Measurements from ENCODE around the gene RPL5.
"Not testable (repeated sequence)": the region's sequence is repeated elsewhere in the genome, so short reads cannot be mapped to it uniquely, and the experiment has no call there.

Gene RPL5

GRCh38 chr1:92831762-92832536 lies at the start of gene RPL5:
Gene RPL5 (plus strand): TSS chr1:92832040. CDS start chr1:92832115, 75 bp downstream.
- Mint-ChIP-seq H3K4me1 (peaks cover 35% of the 10 kb centered on the region), H3K9me3 (no peaks in the 10 kb centered on the region), H3K27ac (peak within 1 kb of the TSS; percentile 99 to 100), H3K27me3 (no peaks in the 10 kb centered on the region), H3K4me3 (peak within 1 kb of the TSS; percentile 87)
- DNase-seq (peak; percentile 99), ATAC-seq (peak; percentile 96)

GRCh38 chr1:92783550-92783949 lies 48.3 kb upstream of the RPL5 start:
- H3K27me3 Mint-ChIP-seq = peaks cover 89% of the 10 kb centered on the region
- peaks cover 24% of the 10 kb centered on the region for H3K4me1 Mint-ChIP-seq
- not testable (repeated sequence) for H3K9me3 Mint-ChIP-seq, DNase-seq, H3K27ac Mint-ChIP-seq, ATAC-seq
- H3K4me3 Mint-ChIP-seq = peak overlapping the region; percentile 75 to 78

- Mint-ChIP-seq H3K4me3 (peak overlapping the region; percentile 75 to 78), H3K9me3 (no peaks in the 10 kb centered on the region), H3K27me3 (peaks cover 86% of the 10 kb centered on the region), H3K4me1 (peaks cover 24% of the 10 kb centered on the region), H3K27ac (no peak overlapping the region)
- DNase-seq = peak; percentile 27 to 61
- ATAC-seq = peak; percentile 77
These were observed 47.7 kb upstream of the RPL5 start for GRCh38 chr1:92784021-92784638.

GRCh38 chr1:92784639-92785500 lies 47.0 kb upstream of the RPL5 start, which contains the start of gene EVI5:
Gene EVI5 (minus strand): TSS chr1:92785108. CDS start chr1:92736546, 48,562 bp downstream.
- no peak within 1 kb of the TSS for H3K27ac Mint-ChIP-seq
- peak; percentile 53 to 56 for DNase-seq
- H3K27me3 Mint-ChIP-seq = peaks cover 86% of the 10 kb centered on the region
- no peaks in the 10 kb centered on the region for H3K9me3 Mint-ChIP-seq
- peaks cover 24% of the 10 kb centered on the region for H3K4me1 Mint-ChIP-seq
- H3K4me3 Mint-ChIP-seq = peak within 1 kb of the TSS; percentile 75 to 78
- ATAC-seq = peak; percentile 81

- peaks cover 83% of the 10 kb centered on the region for H3K27me3 Mint-ChIP-seq
- ATAC-seq = no peak
- DNase-seq = no peak
- peaks cover 24% of the 10 kb centered on the region for H3K4me1 Mint-ChIP-seq
- H3K9me3 Mint-ChIP-seq = no peaks in the 10 kb centered on the region
- no peak overlapping the region for H3K27ac Mint-ChIP-seq
- H3K4me3 Mint-ChIP-seq = no peak overlapping the region
These were observed 45.5 kb upstream of the RPL5 start for GRCh38 chr1:92786111-92786901.

GRCh38 chr1:92790081-92790480 lies 41.8 kb upstream of the RPL5 start:
- H3K9me3 Mint-ChIP-seq = no peaks in the 10 kb centered on the region
- DNase-seq = no peak
- no peak overlapping the region for H3K27ac Mint-ChIP-seq
- no peak overlapping the region for H3K4me3 Mint-ChIP-seq
- peaks cover 6% of the 10 kb centered on the region for H3K4me1 Mint-ChIP-seq
- ATAC-seq = no peak
- peaks cover 89% of the 10 kb centered on the region for H3K27me3 Mint-ChIP-seq

- DNase-seq = no peak
- Mint-ChIP-seq H3K4me1 (no peaks in the 10 kb centered on the region), H3K9me3 (no peaks in the 10 kb centered on the region), H3K27me3 (peaks cover 82% of the 10 kb centered on the region), H3K27ac (no peak overlapping the region), H3K4me3 (no peak overlapping the region)
- no peak for ATAC-seq
These were observed 41.0 kb upstream of the RPL5 start for GRCh38 chr1:92790867-92791266.

- no peak overlapping the region for H3K27ac Mint-ChIP-seq
- H3K9me3 Mint-ChIP-seq = no peaks in the 10 kb centered on the region
- H3K27me3 Mint-ChIP-seq = peaks cover 78% of the 10 kb centered on the region
- H3K4me1 Mint-ChIP-seq = no peaks in the 10 kb centered on the region
- DNase-seq (no peak), ATAC-seq (no peak)
- no peak overlapping the region for H3K4me3 Mint-ChIP-seq
These were observed 40.3 kb upstream of the RPL5 start for GRCh38 chr1:92791487-92792066.

- H3K27ac Mint-ChIP-seq = no peak overlapping the region
- H3K4me3 Mint-ChIP-seq = no peak overlapping the region
- H3K4me1 Mint-ChIP-seq = no peaks in the 10 kb centered on the region
- H3K27me3 Mint-ChIP-seq = peaks cover 78% of the 10 kb centered on the region
- DNase-seq = no peak
- ATAC-seq = no peak
- no peaks in the 10 kb centered on the region for H3K9me3 Mint-ChIP-seq
These were observed 39.5 kb upstream of the RPL5 start for GRCh38 chr1:92792340-92792782.

- DNase-seq (no peak), ATAC-seq (no peak)
- no peaks in the 10 kb centered on the region for H3K9me3 Mint-ChIP-seq
- H3K4me3 Mint-ChIP-seq = no peak overlapping the region
- H3K27me3 Mint-ChIP-seq = peaks cover 61% of the 10 kb centered on the region
- H3K4me1 Mint-ChIP-seq = no peaks in the 10 kb centered on the region
- no peak overlapping the region for H3K27ac Mint-ChIP-seq
These were observed 36.7 kb upstream of the RPL5 start for GRCh38 chr1:92795166-92795565.

- H3K4me3 Mint-ChIP-seq = no peak overlapping the region
- ATAC-seq (no peak), DNase-seq (no peak)
- peaks cover 48% of the 10 kb centered on the region for H3K27me3 Mint-ChIP-seq
- H3K27ac Mint-ChIP-seq = no peak overlapping the region
- H3K9me3 Mint-ChIP-seq = no peaks in the 10 kb centered on the region
- no peaks in the 10 kb centered on the region for H3K4me1 Mint-ChIP-seq
These were observed 34.5 kb upstream of the RPL5 start for GRCh38 chr1:92797297-92797696.

GRCh38 chr1:92797961-92798360 lies 33.9 kb upstream of the RPL5 start:
- ATAC-seq (no peak), DNase-seq (no peak)
- H3K9me3 Mint-ChIP-seq = no peaks in the 10 kb centered on the region
- no peak overlapping the region for H3K27ac Mint-ChIP-seq
- no peaks in the 10 kb centered on the region for H3K4me1 Mint-ChIP-seq
- no peak overlapping the region for H3K4me3 Mint-ChIP-seq
- peaks cover 43% of the 10 kb centered on the region for H3K27me3 Mint-ChIP-seq

- Mint-ChIP-seq H3K9me3 (no peaks in the 10 kb centered on the region), H3K4me1 (no peaks in the 10 kb centered on the region), H3K27me3 (peaks cover 8% of the 10 kb centered on the region), H3K27ac (no peak overlapping the region), H3K4me3 (no peak overlapping the region)
- no peak for ATAC-seq
- no peak for DNase-seq
These were observed 28.5 kb upstream of the RPL5 start for GRCh38 chr1:92803140-92803887.

- Mint-ChIP-seq H3K4me1 (no peaks in the 10 kb centered on the region), H3K9me3 (no peaks in the 10 kb centered on the region), H3K27me3 (peaks cover 8% of the 10 kb centered on the region), H3K4me3 (no peak overlapping the region), H3K27ac (no peak overlapping the region)
- DNase-seq (no peak), ATAC-seq (no peak)
These were observed 27.1 kb upstream of the RPL5 start for GRCh38 chr1:92804721-92805201.
